ENCODE data around the gene TDRD3. TPM values are rescaled to one million over a fixed set of nuclear protein-coding genes. Genes with fewer than 3 reads are reported as not detected.

The TDRD3 gene
- total RNA-seq, 1 donor from 2014 or later, result 18.5 TPM

- H3K4me1 Mint-ChIP-seq (ENCODE audit: low read depth), result peaks cover 27% of the 10 kb centered on the region
- no peak overlapping the region for H3K27ac Mint-ChIP-seq (ENCODE audit: unreplicated experiment)
- no peak for DNase-seq (ENCODE audit: low spot score)
- TF ChIP-seq CTCF (IDR thresholded peaks at IDR 0.05), result no peak
- H3K36me3 Mint-ChIP-seq (ENCODE audit: low read depth), result no peaks in the 10 kb centered on the region
- no peak overlapping the region for H3K4me3 Mint-ChIP-seq (ENCODE audit: unreplicated experiment)
- H3K9me3 Mint-ChIP-seq (ENCODE audit: low read depth), result peaks cover 6% of the 10 kb centered on the region
- H3K27me3 Mint-ChIP-seq (ENCODE audit: low read depth), result no peaks in the 10 kb centered on the region
These were observed 186.3 kb downstream of the TDRD3 start for GRCh38 chr13:60583196-60583888.

- no peaks in the 10 kb centered on the region for H3K27me3 Mint-ChIP-seq (ENCODE audit: low read depth)
- no peak for DNase-seq (ENCODE audit: low spot score)
- peaks cover 6% of the 10 kb centered on the region for H3K9me3 Mint-ChIP-seq (ENCODE audit: low read depth)
- no peak for TF ChIP-seq CTCF (IDR thresholded peaks at IDR 0.05)
- no peaks in the 10 kb centered on the region for H3K36me3 Mint-ChIP-seq (ENCODE audit: low read depth)
- peak overlapping the region; percentile 85 for H3K27ac Mint-ChIP-seq (ENCODE audit: unreplicated experiment)
- peak overlapping the region; percentile 71 for H3K4me3 Mint-ChIP-seq (ENCODE audit: unreplicated experiment)
- H3K4me1 Mint-ChIP-seq (ENCODE audit: low read depth), result peaks cover 27% of the 10 kb centered on the region
These were observed 187.1 kb downstream of the TDRD3 start for GRCh38 chr13:60583911-60584753.

GRCh38 chr13:60584976-60585375 is 188.0 kb downstream of the TDRD3 start:
- peaks cover 27% of the 10 kb centered on the region for H3K4me1 Mint-ChIP-seq (ENCODE audit: low read depth)
- peaks cover 6% of the 10 kb centered on the region for H3K9me3 Mint-ChIP-seq (ENCODE audit: low read depth)
- no peaks in the 10 kb centered on the region for H3K27me3 Mint-ChIP-seq (ENCODE audit: low read depth)
- peak overlapping the region; percentile 71 for H3K4me3 Mint-ChIP-seq (ENCODE audit: unreplicated experiment)
- TF ChIP-seq CTCF (IDR thresholded peaks at IDR 0.05), result no peak
- no peak for DNase-seq (ENCODE audit: low spot score)
- H3K36me3 Mint-ChIP-seq (ENCODE audit: low read depth), result no peaks in the 10 kb centered on the region
- H3K27ac Mint-ChIP-seq (ENCODE audit: unreplicated experiment), result peak overlapping the region; percentile 95

- no peak for DNase-seq (ENCODE audit: low spot score)
- TF ChIP-seq CTCF (IDR thresholded peaks at IDR 0.05), result no peak
- no peak overlapping the region for H3K27ac Mint-ChIP-seq (ENCODE audit: unreplicated experiment)
- H3K27me3 Mint-ChIP-seq (ENCODE audit: low read depth), result no peaks in the 10 kb centered on the region
- no peak overlapping the region for H3K4me3 Mint-ChIP-seq (ENCODE audit: unreplicated experiment)
- no peaks in the 10 kb centered on the region for H3K4me1 Mint-ChIP-seq (ENCODE audit: low read depth)
- H3K36me3 Mint-ChIP-seq (ENCODE audit: low read depth), result no peaks in the 10 kb centered on the region
- H3K9me3 Mint-ChIP-seq (ENCODE audit: low read depth), result peaks cover 3% of the 10 kb centered on the region
These were observed 194.1 kb downstream of the TDRD3 start for GRCh38 chr13:60590800-60591747.

- Mint-ChIP-seq H3K36me3 (ENCODE audit: low read depth) (no peaks in the 10 kb centered on the region), H3K9me3 (ENCODE audit: low read depth) (no peaks in the 10 kb centered on the region), H3K4me3 (ENCODE audit: unreplicated experiment) (no peak overlapping the region), H3K27me3 (ENCODE audit: low read depth) (peaks cover 9% of the 10 kb centered on the region), H3K27ac (ENCODE audit: unreplicated experiment) (no peak overlapping the region), H3K4me1 (ENCODE audit: low read depth) (no peaks in the 10 kb centered on the region)
- no peak for TF ChIP-seq CTCF (IDR thresholded peaks at IDR 0.05)
- no peak for DNase-seq (ENCODE audit: low spot score)
These were observed 206.0 kb downstream of the TDRD3 start for GRCh38 chr13:60603049-60603448.

Data from chondrocyte (in vitro differentiated cells).